ENCODE measurements around the gene VPS37C. TPM values are rescaled to one million over a fixed set of nuclear protein-coding genes. Genes with fewer than 3 reads are reported as not detected.
"Not testable (repeated sequence)": the region's sequence is repeated elsewhere in the genome, so short reads cannot be mapped to it uniquely, and the experiment has no call there.

VPS37C gene
- total RNA-seq, 2 experiments from 2014 or later: 5.5 to 5.8 TPM

- ChIA-PET CTCF (no interaction called here), POLR2A (no interaction called here)
- no peaks in the 10 kb centered on the region for H3K9me3 Mint-ChIP-seq
- no peak overlapping the region for H3K27ac Mint-ChIP-seq
- no peak overlapping the region for H3K4me3 Mint-ChIP-seq
- no peak for DNase-seq
- no peaks in the 10 kb centered on the region for H3K4me1 Mint-ChIP-seq
- H3K36me3 Mint-ChIP-seq (ENCODE audit: low read depth): no peaks in the 10 kb centered on the region
- peaks cover 3% of the 10 kb centered on the region for H3K27me3 Mint-ChIP-seq
Observed at GRCh38 chr11:61193596-61193995, 32.4 kb upstream of the VPS37C start.

- ChIA-PET POLR2A (no interaction called here), CTCF (interaction anchor here (0.7 kb wide), 1 partner anchor 625 kb away, joined by 4 read pairs; no protein-coding TSS in a partner anchor)
- Mint-ChIP-seq H3K27ac (no peak overlapping the region), H3K4me3 (no peak overlapping the region), H3K9me3 (no peaks in the 10 kb centered on the region), H3K4me1 (peaks cover 3% of the 10 kb centered on the region), H3K36me3 (ENCODE audit: low read depth) (no peaks in the 10 kb centered on the region), H3K27me3 (peaks cover 3% of the 10 kb centered on the region)
- no peak for DNase-seq
Observed at GRCh38 chr11:61189933-61190332, 28.7 kb upstream of the VPS37C start.

DNA sequence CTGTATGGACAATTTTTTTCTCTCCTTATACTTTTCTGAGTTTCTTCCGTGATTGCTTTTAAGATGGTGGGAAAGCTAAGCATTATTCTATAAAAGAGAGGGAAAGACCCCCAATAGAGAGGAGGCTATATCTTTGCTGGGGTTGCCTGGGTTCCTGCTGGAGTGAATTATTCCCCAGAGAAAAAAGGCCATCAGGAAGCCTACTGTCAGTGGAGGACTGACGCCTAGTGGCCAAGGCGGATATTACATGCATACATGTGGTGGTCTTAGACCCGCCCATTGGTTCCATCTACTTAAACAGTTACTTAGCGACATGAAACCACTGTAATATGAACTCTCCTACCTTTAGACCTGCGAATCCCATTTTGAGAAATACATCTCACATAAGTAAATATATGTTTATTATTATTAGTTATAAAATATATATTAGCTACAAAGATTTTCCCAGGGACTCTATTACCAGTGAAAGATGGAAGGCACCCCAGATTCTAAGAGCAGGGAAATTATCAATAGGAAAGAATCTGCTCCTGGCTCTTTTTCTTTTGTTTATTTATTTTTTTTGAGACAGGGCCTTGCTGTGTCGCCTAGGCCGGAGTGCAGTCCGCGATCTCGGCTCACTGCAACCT, 26.4 kb upstream of the VPS37C start:
- POLR2A ChIA-PET: no interaction called here
- no peaks in the 10 kb centered on the region for H3K36me3 Mint-ChIP-seq (ENCODE audit: low read depth)
- no peaks in the 10 kb centered on the region for H3K9me3 Mint-ChIP-seq
- no peak overlapping the region for H3K27ac Mint-ChIP-seq
- peaks cover 3% of the 10 kb centered on the region for H3K4me1 Mint-ChIP-seq
- DNase-seq: peak; percentile 83
- no peaks in the 10 kb centered on the region for H3K27me3 Mint-ChIP-seq
- CTCF ChIA-PET: interaction anchor here (0.8 to 2.4 kb wide), 13 partner anchors 9 to 359 kb away, joined by 3 to 8 read pairs (median 3); partner anchors contain the start of gene CD6
- no peak overlapping the region for H3K4me3 Mint-ChIP-seq

GRCh38 chr11:61186504-61186903, 25.3 kb upstream of the VPS37C start:
- H3K4me1 Mint-ChIP-seq: peaks cover 3% of the 10 kb centered on the region
- no peaks in the 10 kb centered on the region for H3K27me3 Mint-ChIP-seq
- ChIA-PET CTCF (interaction anchor here (0.6 to 2.4 kb wide), 5 partner anchors 8 to 355 kb away, joined by 3 to 8 read pairs (median 3); no protein-coding TSS in a partner anchor), POLR2A (no interaction called here)
- H3K36me3 Mint-ChIP-seq (ENCODE audit: low read depth): no peaks in the 10 kb centered on the region
- H3K27ac Mint-ChIP-seq: no peak overlapping the region
- DNase-seq: no peak
- H3K4me3 Mint-ChIP-seq: no peak overlapping the region
- no peaks in the 10 kb centered on the region for H3K9me3 Mint-ChIP-seq

- POLR2A ChIA-PET: no interaction called here
- CTCF ChIA-PET: no interaction called here
Observed at GRCh38 chr11:61183645-61184044, 22.4 kb upstream of the VPS37C start.

GRCh38 chr11:61181489-61181888, 20.3 kb upstream of the VPS37C start:
- Mint-ChIP-seq H3K4me3 (no peak overlapping the region), H3K36me3 (ENCODE audit: low read depth) (no peaks in the 10 kb centered on the region), H3K27ac (no peak overlapping the region), H3K27me3 (peaks cover 5% of the 10 kb centered on the region), H3K4me1 (no peaks in the 10 kb centered on the region), H3K9me3 (no peaks in the 10 kb centered on the region)
- DNase-seq: no peak
- ChIA-PET POLR2A (no interaction called here), CTCF (no interaction called here)

More at GRCh38 chr11:61183645-61184044, 22.4 kb upstream of the VPS37C start:
- Mint-ChIP-seq H3K36me3 (ENCODE audit: low read depth) (no peaks in the 10 kb centered on the region), H3K27me3 (peaks cover 5% of the 10 kb centered on the region), H3K4me3 (no peak overlapping the region), H3K9me3 (no peaks in the 10 kb centered on the region), H3K27ac (no peak overlapping the region), H3K4me1 (peaks cover 3% of the 10 kb centered on the region)
- no peak for DNase-seq

- CTCF ChIA-PET; H3K27me3 Mint-ChIP-seq; H3K4me3 Mint-ChIP-seq; DNase-seq; POLR2A ChIA-PET; H3K4me1 Mint-ChIP-seq; H3K27ac Mint-ChIP-seq; H3K9me3 Mint-ChIP-seq; H3K36me3 Mint-ChIP-seq (ENCODE audit: low read depth): not testable (repeated sequence)
Observed at GRCh38 chr11:61180205-61180604, 19.0 kb upstream of the VPS37C start.

DNA sequence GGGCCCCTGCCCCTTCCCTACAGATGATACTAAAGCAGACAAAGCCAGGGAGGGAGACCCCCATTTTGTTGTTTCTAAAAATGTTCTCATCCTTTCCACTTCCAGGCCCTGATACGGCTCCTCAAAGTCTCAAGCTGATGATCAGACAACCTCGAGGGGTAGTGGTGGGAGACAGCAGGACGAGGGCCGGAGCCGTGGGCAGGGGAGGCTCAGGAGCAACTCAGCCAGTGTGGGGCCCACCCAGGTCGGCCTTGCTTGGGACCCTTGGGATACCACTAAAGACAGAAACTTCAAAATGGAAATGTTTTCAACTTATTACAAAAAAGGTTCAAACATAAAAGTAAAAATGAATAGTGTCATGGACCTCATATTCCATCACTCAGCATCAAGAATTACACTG, 15.2 kb upstream of the VPS37C start:
- Mint-ChIP-seq H3K36me3 (ENCODE audit: low read depth) (no peaks in the 10 kb centered on the region), H3K27me3 (peaks cover 8% of the 10 kb centered on the region), H3K4me1 (peaks cover 11% of the 10 kb centered on the region), H3K9me3 (peaks cover 8% of the 10 kb centered on the region), H3K27ac (no peak overlapping the region), H3K4me3 (no peak overlapping the region)
- ChIA-PET POLR2A (no interaction called here), CTCF (interaction anchor here (0.8 kb wide), 1 partner anchor 346 kb away, joined by 3 read pairs; no protein-coding TSS in a partner anchor)
- DNase-seq: no peak

GRCh38 chr11:61174949-61175348, 13.7 kb upstream of the VPS37C start:
- POLR2A ChIA-PET: no interaction called here

GRCh38 chr11:61174273-61174672, 13.0 kb upstream of the VPS37C start:
- Mint-ChIP-seq H3K36me3 (ENCODE audit: low read depth) (no peaks in the 10 kb centered on the region), H3K9me3 (peaks cover 8% of the 10 kb centered on the region), H3K27me3 (peaks cover 2% of the 10 kb centered on the region), H3K4me1 (peaks cover 11% of the 10 kb centered on the region), H3K4me3 (no peak overlapping the region), H3K27ac (no peak overlapping the region)
- CTCF ChIA-PET: interaction anchor here (0.6 to 1.3 kb wide), 2 partner anchors 83 to 203 kb away, joined by 3 read pairs; partner anchors contain the start of gene CD6
- POLR2A ChIA-PET: no interaction called here
- DNase-seq: no peak

More at GRCh38 chr11:61174949-61175348, 13.7 kb upstream of the VPS37C start:
- Mint-ChIP-seq H3K27ac (no peak overlapping the region), H3K4me3 (no peak overlapping the region), H3K4me1 (peaks cover 11% of the 10 kb centered on the region), H3K36me3 (ENCODE audit: low read depth) (no peaks in the 10 kb centered on the region), H3K27me3 (peaks cover 2% of the 10 kb centered on the region), H3K9me3 (peaks cover 8% of the 10 kb centered on the region)
- CTCF ChIA-PET: interaction anchor here (0.6 to 1.3 kb wide), 3 partner anchors 80 to 318 kb away, joined by 3 to 4 read pairs (median 3); partner anchors contain the start of gene CD6
- no peak for DNase-seq

- CTCF ChIA-PET: interaction anchor here (1.3 kb wide), 1 partner anchor 202 kb away, joined by 3 read pairs; the partner anchor contains the start of gene CD6
- H3K4me1 Mint-ChIP-seq: peaks cover 17% of the 10 kb centered on the region
- H3K4me3 Mint-ChIP-seq: no peak overlapping the region
- H3K27ac Mint-ChIP-seq: no peak overlapping the region
- DNase-seq: no peak
- no peaks in the 10 kb centered on the region for H3K36me3 Mint-ChIP-seq (ENCODE audit: low read depth)
- H3K9me3 Mint-ChIP-seq: peaks cover 8% of the 10 kb centered on the region
- POLR2A ChIA-PET: no interaction called here
- peaks cover 2% of the 10 kb centered on the region for H3K27me3 Mint-ChIP-seq
Observed at GRCh38 chr11:61173456-61173855, 12.2 kb upstream of the VPS37C start.

DNA sequence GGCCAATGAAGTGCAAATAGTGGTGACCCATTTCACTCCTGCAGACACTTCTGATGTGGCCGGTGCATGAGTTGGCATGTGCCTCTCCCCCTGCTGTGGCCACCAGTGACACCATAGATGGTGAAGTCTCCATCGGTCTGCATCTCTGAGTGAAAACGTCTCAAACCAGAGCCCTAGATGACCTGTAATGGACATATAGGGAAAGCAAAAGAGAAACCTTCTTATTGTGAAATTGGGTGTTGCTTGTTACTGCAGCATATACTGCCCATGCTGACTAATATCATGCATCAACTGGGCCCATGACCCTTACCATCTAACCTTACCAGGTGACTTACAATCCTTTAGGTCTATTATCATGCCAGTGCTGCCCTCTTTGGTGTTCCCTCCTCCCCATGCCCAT, 11.7 kb upstream of the VPS37C start:
- Mint-ChIP-seq H3K4me3 (no peak overlapping the region), H3K27ac (no peak overlapping the region), H3K4me1 (peaks cover 23% of the 10 kb centered on the region), H3K9me3 (peaks cover 8% of the 10 kb centered on the region), H3K27me3 (peaks cover 2% of the 10 kb centered on the region), H3K36me3 (ENCODE audit: low read depth) (no peaks in the 10 kb centered on the region)
- no peak for DNase-seq
- CTCF ChIA-PET: no interaction called here
- POLR2A ChIA-PET: no interaction called here

DNA sequence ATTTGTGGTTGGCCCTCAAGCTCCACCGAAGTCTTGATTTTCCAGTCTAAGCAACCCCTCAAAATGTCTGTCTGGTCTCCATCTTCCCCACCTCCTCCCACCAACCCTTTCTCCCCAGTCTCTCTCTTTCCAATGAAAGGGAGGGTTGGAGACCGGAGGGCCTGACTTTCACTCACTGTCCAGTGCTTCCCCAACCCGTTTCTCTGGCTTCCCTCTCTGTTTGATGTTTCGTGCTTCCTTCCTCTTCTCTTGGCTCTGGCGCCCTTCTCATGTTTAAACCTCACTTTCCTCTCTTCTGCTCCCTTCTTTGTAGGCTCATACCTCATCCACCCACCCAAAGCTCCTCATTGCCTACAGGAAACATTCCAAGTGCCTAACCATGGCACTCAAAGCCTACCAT, 11.1 kb upstream of the VPS37C start:
- CTCF ChIA-PET: interaction anchor here (0.6 to 0.8 kb wide), 2 partner anchors 254 to 255 kb away, joined by 3 to 4 read pairs; no protein-coding TSS in a partner anchor
- peaks cover 26% of the 10 kb centered on the region for H3K4me1 Mint-ChIP-seq
- H3K4me3 Mint-ChIP-seq: no peak overlapping the region
- peaks cover 2% of the 10 kb centered on the region for H3K27me3 Mint-ChIP-seq
- peaks cover 8% of the 10 kb centered on the region for H3K9me3 Mint-ChIP-seq
- no peak overlapping the region for H3K27ac Mint-ChIP-seq
- H3K36me3 Mint-ChIP-seq (ENCODE audit: low read depth): no peaks in the 10 kb centered on the region
- POLR2A ChIA-PET: no interaction called here
- no peak for DNase-seq

GRCh38 chr11:61171907-61172306, 10.7 kb upstream of the VPS37C start:
- Mint-ChIP-seq H3K36me3 (ENCODE audit: low read depth) (no peaks in the 10 kb centered on the region), H3K27me3 (peaks cover 2% of the 10 kb centered on the region), H3K27ac (no peak overlapping the region), H3K9me3 (peaks cover 8% of the 10 kb centered on the region), H3K4me3 (no peak overlapping the region), H3K4me1 (peaks cover 29% of the 10 kb centered on the region)
- ChIA-PET POLR2A (no interaction called here), CTCF (interaction anchor here (0.6 to 0.8 kb wide), 2 partner anchors 253 to 255 kb away, joined by 3 to 4 read pairs; no protein-coding TSS in a partner anchor)
- no peak for DNase-seq

All from activated CD4-positive, alpha-beta T cell treated with anti-CD3 and anti-CD28 coated beads, Interleukin-2, amount 10 ng/mL, durations not matched to agents 7 days and 5 days (primary cell).